GM12873 (cell line): ENCODE results near the gene CA6.

Experiments used
- TF ChIP-seq, protein P1 (sequence below): IDR thresholded peaks from 2 replicates; pipeline ENCODE4 v1.5.1; 2012; ENCODE audit warnings: low read depth, mild to moderate bottlenecking, moderate library complexity, low read length, control low read depth; ENCODE audit not compliant: insufficient read depth; ENCODE audit errors: missing control alignments

Gene CA6

GRCh38 chr1:9022773-9023172 is 77.1 kb downstream of the CA6 start:
- TF ChIP-seq, protein P1, sequence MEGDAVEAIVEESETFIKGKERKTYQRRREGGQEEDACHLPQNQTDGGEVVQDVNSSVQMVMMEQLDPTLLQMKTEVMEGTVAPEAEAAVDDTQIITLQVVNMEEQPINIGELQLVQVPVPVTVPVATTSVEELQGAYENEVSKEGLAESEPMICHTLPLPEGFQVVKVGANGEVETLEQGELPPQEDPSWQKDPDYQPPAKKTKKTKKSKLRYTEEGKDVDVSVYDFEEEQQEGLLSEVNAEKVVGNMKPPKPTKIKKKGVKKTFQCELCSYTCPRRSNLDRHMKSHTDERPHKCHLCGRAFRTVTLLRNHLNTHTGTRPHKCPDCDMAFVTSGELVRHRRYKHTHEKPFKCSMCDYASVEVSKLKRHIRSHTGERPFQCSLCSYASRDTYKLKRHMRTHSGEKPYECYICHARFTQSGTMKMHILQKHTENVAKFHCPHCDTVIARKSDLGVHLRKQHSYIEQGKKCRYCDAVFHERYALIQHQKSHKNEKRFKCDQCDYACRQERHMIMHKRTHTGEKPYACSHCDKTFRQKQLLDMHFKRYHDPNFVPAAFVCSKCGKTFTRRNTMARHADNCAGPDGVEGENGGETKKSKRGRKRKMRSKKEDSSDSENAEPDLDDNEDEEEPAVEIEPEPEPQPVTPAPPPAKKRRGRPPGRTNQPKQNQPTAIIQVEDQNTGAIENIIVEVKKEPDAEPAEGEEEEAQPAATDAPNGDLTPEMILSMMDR: no peak
